ENCODE data around the gene KRTAP10-9. TPM values are rescaled to one million over a fixed set of nuclear protein-coding genes. Genes with fewer than 3 reads are reported as not detected.

KRTAP10-9 gene
- total RNA-seq, 1 donor from 2014 or later = not detected

GRCh38 chr21:44656868-44657267, 30.0 kb downstream of the KRTAP10-9 start:
- Histone ChIP-seq H3K9me3 (ENCODE audit: insufficient read depth, low read depth, low read length) (no peaks in the 10 kb centered on the region), H4K20me1 (ENCODE audit: insufficient read depth, low read length) (no peaks in the 10 kb centered on the region), H3K79me2 (ENCODE audit: insufficient read depth, low read length) (no peaks in the 10 kb centered on the region), H3K27me3 (ENCODE audit: insufficient read depth, low read length) (no peaks in the 10 kb centered on the region), H3K4me2 (ENCODE audit: low read length) (no peak overlapping the region), H3K36me3 (ENCODE audit: insufficient read depth, low read length) (no peaks in the 10 kb centered on the region), H2AFZ (ENCODE audit: low read depth, low read length) (no peak overlapping the region), H3K4me3 (ENCODE audit: insufficient read depth, low read depth, low read length) (no peak overlapping the region), H3K27ac (ENCODE audit: low read depth, low read length) (no peak overlapping the region), H3K9ac (ENCODE audit: low read length) (no peak overlapping the region), H3K4me1 (ENCODE audit: insufficient read depth, low read length) (no peaks in the 10 kb centered on the region)
- H3K4me1 Mint-ChIP-seq (ENCODE audit: low read depth, unreplicated experiment) = peaks cover 7% of the 10 kb centered on the region
- no peak overlapping the region for H3K27ac Mint-ChIP-seq (ENCODE audit: unreplicated experiment)
- no peak for FAIRE-seq
- H3K4me3 Mint-ChIP-seq (ENCODE audit: unreplicated experiment) = no peak overlapping the region
- peaks cover 29% of the 10 kb centered on the region for H3K9me3 Mint-ChIP-seq (ENCODE audit: unreplicated experiment)
- TF ChIP-seq EZH2 (IDR thresholded peaks at IDR 0.05; ENCODE audit: insufficient read depth, low read length) (no peak), CTCF (IDR thresholded peaks at IDR 0.05; ENCODE audit: insufficient read depth, low read depth, low read length) (no peak)
- no peak for DNase-seq (ENCODE audit: low read depth)
- H3K27me3 Mint-ChIP-seq (ENCODE audit: low read depth, unreplicated experiment) = peaks cover 30% of the 10 kb centered on the region
- H3K36me3 Mint-ChIP-seq (ENCODE audit: low read depth, unreplicated experiment) = peaks cover 2% of the 10 kb centered on the region

- Mint-ChIP-seq H3K4me1 (ENCODE audit: low read depth, unreplicated experiment) (peaks cover 7% of the 10 kb centered on the region), H3K36me3 (ENCODE audit: low read depth, unreplicated experiment) (peaks cover 2% of the 10 kb centered on the region), H3K9me3 (ENCODE audit: unreplicated experiment) (peaks cover 31% of the 10 kb centered on the region), H3K4me3 (ENCODE audit: unreplicated experiment) (peak within 1 kb of the TSS; percentile 40), H3K27me3 (ENCODE audit: low read depth, unreplicated experiment) (peaks cover 30% of the 10 kb centered on the region), H3K27ac (ENCODE audit: unreplicated experiment) (no peak within 1 kb of the TSS)
- Histone ChIP-seq H4K20me1 (ENCODE audit: insufficient read depth, low read length) (no peaks in the 10 kb centered on the region), H3K9me3 (ENCODE audit: insufficient read depth, low read depth, low read length) (no peaks in the 10 kb centered on the region), H2AFZ (ENCODE audit: low read depth, low read length) (no peak within 1 kb of the TSS), H3K27me3 (ENCODE audit: insufficient read depth, low read length) (no peaks in the 10 kb centered on the region), H3K27ac (ENCODE audit: low read depth, low read length) (no peak within 1 kb of the TSS), H3K4me1 (ENCODE audit: insufficient read depth, low read length) (no peaks in the 10 kb centered on the region), H3K4me3 (ENCODE audit: insufficient read depth, low read depth, low read length) (no peak within 1 kb of the TSS), H3K4me2 (ENCODE audit: low read length) (no peak within 1 kb of the TSS), H3K36me3 (ENCODE audit: insufficient read depth, low read length) (no peaks in the 10 kb centered on the region), H3K9ac (ENCODE audit: low read length) (no peak within 1 kb of the TSS), H3K79me2 (ENCODE audit: insufficient read depth, low read length) (no peaks in the 10 kb centered on the region)
- DNase-seq (ENCODE audit: low read depth) = no peak
- no peak for TF ChIP-seq CTCF (IDR thresholded peaks at IDR 0.05; ENCODE audit: insufficient read depth, low read depth, low read length)
- TF ChIP-seq EZH2 (IDR thresholded peaks at IDR 0.05; ENCODE audit: insufficient read depth, low read length) = no peak
- no peak for FAIRE-seq
These were observed 31.0 kb downstream of the KRTAP10-9 start, which contains the start of gene KRTAP12-3 for GRCh38 chr21:44657635-44658540. KRTAP12-3 (plus strand) TSS chr21:44657932; CDS start chr21:44657980, 48 bp downstream.

- no peaks in the 10 kb centered on the region for H3K9me3 ChIP-seq (ENCODE audit: insufficient read depth, low read depth, low read length)
- TF ChIP-seq EZH2 (IDR thresholded peaks at IDR 0.05; ENCODE audit: insufficient read depth, low read length) = no peak
- no peak for TF ChIP-seq CTCF (IDR thresholded peaks at IDR 0.05; ENCODE audit: insufficient read depth, low read depth, low read length)
- Mint-ChIP-seq H3K27ac (ENCODE audit: unreplicated experiment) (no peak overlapping the region), H3K36me3 (ENCODE audit: low read depth, unreplicated experiment) (peaks cover 2% of the 10 kb centered on the region), H3K4me3 (ENCODE audit: unreplicated experiment) (peak overlapping the region; percentile 40), H3K4me1 (ENCODE audit: low read depth, unreplicated experiment) (peaks cover 7% of the 10 kb centered on the region), H3K9me3 (ENCODE audit: unreplicated experiment) (peaks cover 29% of the 10 kb centered on the region), H3K27me3 (ENCODE audit: low read depth, unreplicated experiment) (peaks cover 29% of the 10 kb centered on the region)
- no peak overlapping the region for H3K4me3 ChIP-seq (ENCODE audit: insufficient read depth, low read depth, low read length)
- H3K27ac ChIP-seq (ENCODE audit: low read depth, low read length) = no peak overlapping the region
- no peaks in the 10 kb centered on the region for H3K79me2 ChIP-seq (ENCODE audit: insufficient read depth, low read length)
- H3K9ac ChIP-seq (ENCODE audit: low read length) = no peak overlapping the region
- no peaks in the 10 kb centered on the region for H3K36me3 ChIP-seq (ENCODE audit: insufficient read depth, low read length)
- no peak for FAIRE-seq
- H2AFZ ChIP-seq (ENCODE audit: low read depth, low read length) = no peak overlapping the region
- H3K4me2 ChIP-seq (ENCODE audit: low read length) = no peak overlapping the region
- DNase-seq (ENCODE audit: low read depth) = no peak
- H3K27me3 ChIP-seq (ENCODE audit: insufficient read depth, low read length) = no peaks in the 10 kb centered on the region
- no peaks in the 10 kb centered on the region for H3K4me1 ChIP-seq (ENCODE audit: insufficient read depth, low read length)
- H4K20me1 ChIP-seq (ENCODE audit: insufficient read depth, low read length) = no peaks in the 10 kb centered on the region
These were observed 31.6 kb downstream of the KRTAP10-9 start for GRCh38 chr21:44658541-44658910.

Data from astrocyte (in vitro differentiated cells and primary cell).